ENCODE data around the gene HCN2. TPM values are rescaled to one million over a fixed set of nuclear protein-coding genes. Genes with fewer than 3 reads are reported as not detected.
A peak's percentile ranks its signal among the peaks of the same experiment; 100 is the strongest.
"Not testable (repeated sequence)": the region's sequence is repeated elsewhere in the genome, so short reads cannot be mapped to it uniquely, and the experiment has no call there.

Gene HCN2
- polyA plus RNA-seq, 1 donor = 0.09 TPM

DNA sequence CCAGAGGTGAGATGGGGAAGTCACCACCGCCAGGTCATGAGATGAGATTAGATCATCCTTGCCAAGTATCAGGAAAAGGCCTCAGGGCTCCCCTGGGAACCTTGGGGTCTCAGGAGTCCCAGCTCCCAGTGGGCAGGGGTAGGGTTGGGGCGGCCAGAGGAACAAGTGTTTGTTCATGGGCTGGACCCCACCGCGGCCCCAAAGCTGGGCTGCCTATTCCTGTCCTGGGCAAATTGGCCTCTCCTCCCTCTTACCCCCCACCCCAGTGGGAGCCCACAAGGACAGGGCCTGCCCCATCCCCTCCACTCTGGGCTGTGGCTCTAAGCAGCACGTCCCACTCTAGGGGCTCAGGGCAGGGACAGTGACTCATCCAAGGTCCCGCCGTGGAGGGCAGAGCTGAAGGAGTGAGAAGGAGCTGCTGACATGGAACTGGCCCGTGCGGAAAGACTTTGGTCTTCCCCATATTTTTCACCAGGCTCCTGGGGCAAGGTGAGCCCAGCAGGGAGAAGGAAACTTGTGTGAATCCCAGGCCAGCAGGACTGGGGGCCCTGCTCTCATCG is 4.0 kb upstream of the HCN2 start:
- no peak for DNase-seq

- DNase-seq = no peak
Measured at GRCh38 chr19:588093-588740, 1.5 kb upstream of the HCN2 start.

- no peak for DNase-seq
Measured at GRCh38 chr19:588741-589692, 664 bp upstream of the HCN2 start.

- no peak for DNase-seq
Measured at GRCh38 chr19:590396-590745, 690 bp downstream of the HCN2 start.

DNA sequence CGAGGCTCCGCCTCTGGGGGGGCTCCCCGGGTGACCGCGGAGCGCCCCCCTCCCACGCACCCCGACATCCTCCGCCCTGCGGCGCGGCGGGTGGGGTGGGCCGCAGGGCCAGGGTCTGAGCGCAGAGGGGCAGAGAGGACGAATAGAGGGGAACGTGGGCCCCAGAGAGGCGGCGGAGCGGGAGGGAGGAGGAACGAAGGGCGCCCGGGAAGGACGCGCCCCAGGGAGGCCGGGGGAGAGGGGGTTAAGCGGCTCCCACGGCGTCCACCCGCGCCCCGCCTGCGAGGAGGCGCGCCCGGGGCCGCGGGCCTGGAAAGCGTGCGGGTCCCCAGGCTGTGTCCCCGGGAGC is 1.0 kb downstream of the HCN2 start:
- no peak for DNase-seq

- DNase-seq = peak; percentile 48
Measured at GRCh38 chr19:591099-591958, 1.6 kb downstream of the HCN2 start.

DNA sequence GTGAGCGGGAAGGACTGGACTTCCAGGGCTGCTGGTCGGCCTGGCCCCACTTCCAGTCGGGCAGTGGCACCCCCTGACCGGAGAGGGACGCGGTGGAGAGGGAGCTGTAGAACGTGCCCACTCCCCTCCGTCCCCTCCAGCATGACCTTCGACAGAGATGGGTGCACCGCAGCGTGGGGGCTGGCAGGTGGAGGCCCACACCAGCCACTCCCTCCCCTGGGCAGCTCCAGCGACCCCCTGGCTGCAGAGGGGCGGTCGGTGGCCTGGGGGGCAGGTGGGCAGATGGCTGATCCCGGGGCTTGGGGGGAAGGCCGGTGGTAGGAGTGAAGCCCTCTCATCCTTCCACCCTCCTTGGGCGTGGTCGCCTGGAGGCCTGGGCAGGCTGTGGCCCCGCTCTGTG is 2.4 kb downstream of the HCN2 start:
- DNase-seq = no peak

DNA sequence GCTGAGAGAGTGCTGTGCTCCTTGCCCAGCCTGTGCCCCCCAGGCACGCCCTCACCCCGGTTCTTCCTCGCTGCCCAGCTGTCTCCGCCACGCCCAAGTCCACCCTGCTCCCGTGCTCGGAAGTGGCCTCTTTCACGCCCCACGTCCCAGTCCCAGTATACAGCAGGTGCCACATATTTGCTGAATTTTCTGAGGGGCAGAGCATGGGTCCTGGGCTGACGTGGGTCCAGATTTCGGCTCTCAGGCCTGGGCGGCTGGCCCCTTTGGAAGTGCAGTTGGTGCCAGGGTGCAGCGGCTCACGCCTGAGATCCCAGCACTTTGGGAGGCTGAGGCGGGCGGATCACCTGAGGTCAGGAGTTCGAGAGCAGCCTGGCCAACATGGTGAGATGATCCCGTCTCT is 3.4 kb downstream of the HCN2 start:
- DNase-seq = no peak

GRCh38 chr19:593505-593904 is 3.8 kb downstream of the HCN2 start:
- no peak for DNase-seq

- no peak for DNase-seq
Measured at GRCh38 chr19:594265-594870, 4.7 kb downstream of the HCN2 start.

GRCh38 chr19:595326-596262 is 5.9 kb downstream of the HCN2 start:
- DNase-seq = no peak

DNA sequence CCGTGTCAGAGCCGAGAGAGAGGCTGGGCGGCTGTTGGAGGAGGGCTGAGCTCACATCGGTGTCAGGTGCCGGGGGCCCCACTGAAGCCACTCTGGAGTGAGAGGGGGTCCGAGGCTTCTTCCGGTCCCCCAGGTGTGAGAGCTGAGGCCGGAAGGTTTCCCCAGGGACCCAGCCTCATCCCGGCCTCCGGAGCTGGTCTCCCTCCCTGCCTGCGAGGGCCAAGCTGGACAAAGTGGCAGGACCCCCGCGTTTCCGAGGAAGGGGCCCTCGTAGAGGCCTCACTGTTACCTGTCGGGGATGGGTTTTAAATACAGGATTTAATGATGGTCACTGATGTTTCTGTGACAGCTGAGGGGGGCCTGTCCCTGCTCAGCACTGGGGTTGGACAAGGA is 6.6 kb downstream of the HCN2 start:
- DNase-seq = no peak

DNA sequence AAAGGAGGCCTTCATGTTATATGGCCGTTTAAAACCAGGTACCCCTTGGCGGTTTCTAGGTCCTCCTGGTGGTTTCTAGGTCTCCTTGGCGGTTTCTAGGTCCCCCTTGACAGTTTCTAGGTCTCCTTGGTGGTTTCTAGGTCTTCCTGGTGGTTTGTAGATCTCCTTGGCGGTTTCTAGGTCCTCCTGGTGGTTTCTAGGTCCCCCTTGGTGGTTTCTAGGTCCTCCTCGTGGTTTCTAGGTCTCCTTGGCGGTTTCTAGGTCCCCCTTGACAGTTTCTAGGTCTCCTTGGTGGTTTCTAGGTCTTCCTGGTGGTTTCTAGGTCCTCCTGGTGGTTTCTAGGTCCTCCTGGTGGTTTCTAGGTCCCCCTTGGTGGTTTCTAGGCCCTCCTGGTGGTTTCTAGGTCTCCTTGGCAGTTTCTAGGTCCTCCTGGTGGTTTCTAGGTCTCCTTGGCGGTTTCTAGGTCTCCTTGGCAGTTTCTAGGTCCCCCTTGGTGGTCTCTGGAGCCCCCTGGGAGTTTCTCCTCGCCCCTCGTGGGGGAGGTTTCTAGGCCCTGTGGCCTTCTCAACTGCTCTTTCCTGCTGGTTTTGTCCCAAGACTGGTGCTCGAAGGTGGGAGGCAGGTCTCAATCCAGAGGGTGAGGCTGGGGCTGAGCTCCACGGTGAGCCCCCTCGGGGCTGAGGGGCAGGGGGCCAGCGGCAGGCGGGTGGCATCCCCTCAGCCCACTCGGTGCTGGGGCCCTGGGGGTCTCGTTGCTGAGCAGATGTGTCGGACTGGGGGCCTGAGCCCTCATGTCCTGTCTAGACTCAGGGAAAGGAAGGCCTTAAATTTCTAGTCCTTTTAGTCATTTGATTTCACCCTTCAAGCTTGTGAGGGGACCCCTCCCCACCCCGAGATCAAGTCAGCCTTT is 8.0 kb downstream of the HCN2 start:
- DNase-seq = no peak

DNA sequence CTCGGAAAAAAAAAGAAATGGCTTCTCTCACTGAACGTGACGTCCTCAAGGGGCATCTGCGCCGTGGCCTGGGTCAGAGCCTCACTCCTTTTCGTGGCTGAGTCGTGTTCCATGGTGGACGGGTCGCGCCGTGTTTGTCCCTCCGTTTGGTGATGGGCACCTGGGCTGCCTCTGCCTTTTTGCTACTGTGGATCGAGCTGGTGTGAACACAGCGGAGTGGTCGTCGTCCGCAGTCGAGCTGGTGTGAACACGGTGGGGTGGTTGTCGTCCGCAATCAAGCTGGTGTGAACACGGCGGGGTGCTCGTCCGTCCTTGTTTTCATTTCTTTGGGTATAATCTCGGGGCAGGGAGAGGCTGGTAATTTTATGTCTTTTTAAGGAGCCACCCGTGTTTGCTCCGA is 11.6 kb downstream of the HCN2 start:
- DNase-seq = no peak

DNA sequence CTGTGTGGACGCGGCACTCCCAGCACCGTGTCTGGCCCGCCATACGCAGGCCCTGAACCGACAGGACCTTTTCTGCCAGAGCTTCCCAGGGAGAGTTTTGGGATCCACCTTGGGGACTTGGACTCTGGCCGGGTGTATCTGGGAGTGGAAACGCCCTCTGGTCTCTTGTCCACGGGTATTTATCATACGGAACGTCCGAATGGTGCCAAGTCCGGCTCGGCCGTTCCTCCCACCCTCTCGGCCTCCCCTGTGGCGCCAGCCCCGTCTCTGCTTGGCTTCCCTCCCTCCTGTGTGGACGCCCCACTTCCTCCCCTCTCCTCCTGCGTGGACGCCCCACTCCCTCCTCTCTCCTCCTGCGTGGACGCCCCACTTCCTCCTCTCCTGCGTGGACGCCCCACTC is 12.1 kb downstream of the HCN2 start:
- DNase-seq = no peak

DNA sequence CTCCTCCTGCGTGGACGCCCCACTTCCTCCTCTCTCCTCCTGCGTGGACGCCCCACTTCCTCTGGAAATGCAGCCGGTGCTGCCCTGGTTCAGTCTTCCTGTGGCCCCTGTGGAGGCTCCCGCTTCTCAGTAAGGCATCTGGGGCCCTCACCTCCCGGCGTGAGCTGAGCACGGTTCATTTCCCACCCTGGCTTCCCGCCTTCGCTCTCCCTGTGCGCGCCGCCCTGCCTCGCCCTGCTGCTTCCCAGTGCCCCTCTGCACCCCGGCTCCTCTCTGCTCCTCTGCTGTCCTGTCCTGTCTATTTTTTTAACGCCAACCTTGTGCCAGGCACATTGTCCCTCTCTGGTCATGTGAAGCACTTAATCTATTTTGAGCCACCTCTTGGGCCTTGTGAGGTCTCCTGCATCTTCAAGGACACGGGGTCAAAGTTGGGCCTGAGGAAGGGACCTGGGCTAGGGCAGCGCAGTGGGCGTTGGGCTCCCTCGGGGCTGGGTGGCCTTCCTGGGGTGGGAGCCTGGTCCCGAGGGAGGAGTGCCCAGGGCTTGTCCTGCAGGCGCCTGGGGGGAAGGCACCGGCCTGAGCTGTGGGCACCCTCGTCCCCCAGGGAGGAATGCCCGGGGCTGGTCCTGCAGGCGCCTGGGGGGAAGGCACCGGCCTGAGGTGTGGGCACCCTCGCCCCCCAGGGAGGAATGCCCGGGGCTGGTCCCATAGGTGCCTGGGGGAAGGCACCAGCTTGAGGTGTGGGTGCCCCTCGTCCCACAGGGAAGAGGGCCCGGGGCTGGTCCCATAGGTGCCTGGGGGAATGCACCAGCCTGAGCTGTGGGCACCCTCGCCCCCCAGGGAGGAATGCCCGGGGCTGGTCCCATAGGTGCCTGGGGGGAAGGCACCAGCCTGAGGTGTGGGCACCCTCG is 13.0 kb downstream of the HCN2 start:
- no peak for DNase-seq

DNA sequence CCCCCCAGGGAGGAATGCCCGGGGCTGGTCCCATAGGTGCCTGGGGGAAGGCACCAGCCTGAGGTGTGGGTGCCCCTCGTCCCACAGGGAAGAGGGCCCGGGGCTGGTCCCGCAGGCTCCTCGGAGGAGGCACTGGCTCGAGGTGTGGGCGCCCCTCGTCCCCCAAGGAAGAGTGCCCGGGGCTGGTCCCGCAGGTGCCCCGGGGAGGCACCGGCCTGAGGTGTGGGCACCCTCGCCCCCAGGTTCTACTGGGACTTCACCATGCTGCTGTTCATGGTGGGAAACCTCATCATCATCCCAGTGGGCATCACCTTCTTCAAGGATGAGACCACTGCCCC is 13.6 kb downstream of the HCN2 start:
- not testable (repeated sequence) for DNase-seq

- not testable (repeated sequence) for DNase-seq
Measured at GRCh38 chr19:603779-604178, 14.1 kb downstream of the HCN2 start.

GRCh38 chr19:604355-604754 is 14.7 kb downstream of the HCN2 start:
- no peak for DNase-seq
